Endothelial cell of umbilical vein (primary cell): ENCODE results near the gene BICD2. TPM values are rescaled to one million over a fixed set of nuclear protein-coding genes. Genes with fewer than 3 reads are reported as not detected.

Experiments used
- BruUV-seq: library from RNA; stranded (reverse); fragments of 400-500 nt; replicated peaks from 2 replicates; lab custom pipeline; 2021; lab: Mats Ljungman, UMichigan
- CTCF ChIA-PET: fragments of 300-600, 350-600 bp; sonication (Branson Sonifier 250); formaldehyde crosslinking; loops from one replicate; lab custom pipeline; 2021; ENCODE audit warnings: antibody characterized with exemption, inconsistent platforms; lab: Charles Lee
- POLR2A ChIA-PET: fragments of 300-600, 350-600 bp; sonication (Branson Sonifier 250); formaldehyde crosslinking; loops from one replicate; lab custom pipeline; 2021; ENCODE audit warnings: antibody characterized with exemption, inconsistent platforms; lab: Charles Lee
- DNase-seq: peaks from one replicate; pipeline ENCODE4 v3.0.0-alpha.2; 2011; ENCODE audit warnings: low read depth, low spot score
- FAIRE-seq: peaks from 2 replicates; lab custom pipeline; 2011; peaks lifted over from hg19 to GRCh38; lab: Jason Lieb, UNC
- H2AFZ ChIP-seq: 2 replicates; pipeline ENCODE4 v1.6.0; 2012; ENCODE audit warnings: low read depth, low read length, control low read depth, inconsistent platforms
- H3K27ac ChIP-seq: 2 replicates; pipeline ENCODE4 v1.5.1; 2011; ENCODE audit warnings: low read depth, mild to moderate bottlenecking, control low read depth, low read length, moderate library complexity; ENCODE audit not compliant: insufficient read depth
- H3K27me3 ChIP-seq, 2 experiments: 2 replicates each; pipeline versions ENCODE4 v1.6.0 to v1.6.1; 2011; ENCODE audit warnings: low read length in 2 of 2, mixed read lengths in 1 of 2; ENCODE audit not compliant: control insufficient read depth in 2 of 2, insufficient read depth in 2 of 2
- H3K36me3 ChIP-seq, 2 experiments: 2 replicates in 1 of 2; 3 replicates in 1 of 2; pipeline ENCODE4 v1.5.1; 2011; ENCODE audit warnings: low read length in 2 of 2, mild to moderate bottlenecking in 1 of 2, moderate library complexity in 1 of 2; ENCODE audit not compliant: control insufficient read depth in 2 of 2, insufficient read depth in 2 of 2; ENCODE audit errors: extremely low read depth in 1 of 2
- H3K4me1 ChIP-seq: 3 replicates; pipeline ENCODE4 v1.5.1; 2011; ENCODE audit warnings: mild to moderate bottlenecking, low read length; ENCODE audit not compliant: control insufficient read depth, insufficient read depth; ENCODE audit errors: extremely low read depth
- H3K4me2 ChIP-seq: 2 replicates; pipeline ENCODE4 v1.6.1; 2011; ENCODE audit warnings: low read length, control low read depth, mixed read lengths; ENCODE audit not compliant: insufficient read depth
- H3K4me3 ChIP-seq, 3 experiments: fragments of 200-600 bp in 1 of 3; sonication (generic), shearing (Covaris generic) in 1 of 3; replicated peaks in 1 of 3; 2 replicates each; pipeline ENCODE4 v1.5.1; 2011 to 2016; ENCODE audit warnings: control low read depth in 3 of 3, low read length in 3 of 3, mild to moderate bottlenecking in 2 of 3, inconsistent platforms in 1 of 3, low read depth in 1 of 3, moderate library complexity in 1 of 3; ENCODE audit not compliant: insufficient read depth in 1 of 3
- H3K79me2 ChIP-seq: 2 replicates; pipeline ENCODE4 v1.6.0; 2012; ENCODE audit warnings: low read length, inconsistent platforms; ENCODE audit not compliant: control insufficient read depth, insufficient read depth
- H3K9ac ChIP-seq: replicated peaks from 2 replicates; pipeline ENCODE3; 2011; ENCODE audit warnings: low read length, control low read depth; ENCODE audit not compliant: insufficient read depth; ENCODE audit errors: extremely low read depth
- H3K9me1 ChIP-seq: replicated peaks from 3 replicates; pipeline ENCODE4 v1.6.0; 2011; ENCODE audit warnings: mild to moderate bottlenecking, low read length; ENCODE audit not compliant: control insufficient read depth, insufficient read depth; ENCODE audit errors: extremely low read depth
- H3K9me3 ChIP-seq: replicated peaks from 2 replicates; pipeline ENCODE4 v1.5.1; 2012; ENCODE audit warnings: low read length, inconsistent platforms; ENCODE audit not compliant: control insufficient read depth, insufficient read depth
- H4K20me1 ChIP-seq: replicated peaks from 2 replicates; pipeline ENCODE3; 2011; ENCODE audit warnings: mild to moderate bottlenecking, low read length; ENCODE audit not compliant: control insufficient read depth, insufficient read depth; ENCODE audit errors: extremely low read depth
- CTCF ChIP-seq, 2 donors: IDR thresholded peaks; 1 replicate in 1 of 2; 2 replicates in 1 of 2; pipeline ENCODE4 v1.5.1; 2011; ENCODE audit warnings: low read length in 2 of 2, mild to moderate bottlenecking in 2 of 2, moderate library complexity in 2 of 2, control low read depth in 1 of 2, inconsistent platforms in 1 of 2, low read depth in 1 of 2; ENCODE audit not compliant: insufficient read depth in 1 of 2; ENCODE audit errors: extremely low read depth in 1 of 2
- EZH2 ChIP-seq: IDR thresholded peaks from 2 replicates; pipeline ENCODE4 v1.6.1; 2012; ENCODE audit warnings: borderline replicate concordance, low read depth, mild to moderate bottlenecking, moderate library complexity, low read length, inconsistent platforms; ENCODE audit not compliant: severe bottlenecking
- FOS ChIP-seq: IDR thresholded peaks from 2 replicates; pipeline ENCODE4 v1.6.1; 2011; ENCODE audit warnings: mild to moderate bottlenecking, low read length, moderate library complexity, borderline replicate concordance; ENCODE audit not compliant: insufficient read depth
- GATA2 ChIP-seq: IDR thresholded peaks from 2 replicates; pipeline ENCODE4 v1.7.0; 2011; ENCODE audit warnings: low read depth, mild to moderate bottlenecking, moderate library complexity, mixed read lengths, low read length; ENCODE audit not compliant: insufficient read length, insufficient read depth
- JUN ChIP-seq: IDR thresholded peaks from 2 replicates; pipeline ENCODE4 v1.6.1; 2011; ENCODE audit warnings: borderline replicate concordance, low read depth; ENCODE audit not compliant: insufficient read length, insufficient read depth
- MAX ChIP-seq: IDR thresholded peaks from 2 replicates; pipeline ENCODE4 v1.6.1; 2011; ENCODE audit not compliant: insufficient read depth, insufficient read length
- MYC ChIP-seq: IDR thresholded peaks from one replicate; pipeline ENCODE4 v1.6.1; 2011; ENCODE audit warnings: mild to moderate bottlenecking, low read depth, low read length
- POLR2A ChIP-seq: IDR thresholded peaks from 2 replicates; pipeline ENCODE4 v1.6.1; 2012; ENCODE audit warnings: low read depth, mild to moderate bottlenecking, control low read depth, low read length
- POLR2AphosphoS5 ChIP-seq: IDR thresholded peaks from 2 replicates; pipeline ENCODE4 v1.6.1; 2012; ENCODE audit warnings: low read depth, mild to moderate bottlenecking, control low read depth, low read length, moderate library complexity; ENCODE audit not compliant: insufficient read depth
- dilution Hi-C: fragments of 300-500 bp; cut with MboI; formaldehyde crosslinking; loops from one replicate; pipeline ENCODE4 v1.15.0; 2019; ENCODE audit warnings: low sequenced_read_pairs; ENCODE audit not compliant: extremely low pct_ligation_motif_present
- intact Hi-C: fragments of 100-400 bp; cut with micrococcal nuclease; formaldehyde crosslinking; loops from one replicate; pipeline ENCODE4 v1.10.0; 2022
- polyA plus RNA-seq, 4 experiments: library from polyadenylated mRNA; depleted of rRNA in 3 of 4; stranded (reverse) in 3 of 4; unstranded in 1 of 4; fragments of >200 nt; gene quantifications; 2 replicates each; pipeline versions ENCODE4 v1.2.1 to v1.2.3, GENCODE V29; 2011 to 2012; ENCODE audit warnings: missing spikeins in 1 of 4
- total RNA-seq: library from RNA; stranded (reverse); gene quantifications from 2 replicates; pipeline ENCODE4 v1.2.3, GENCODE V29; 2021

BICD2 gene
- total and polyA plus RNA-seq, 2 donors (not counting 3 experiments of a cell fraction or from before 2014, with no cell fraction given) = 14.3 to 39.3 TPM

- Histone ChIP-seq H3K27me3 (no peaks in the 10 kb centered on the region), H3K4me1 (peaks cover 12% of the 10 kb centered on the region), H3K9ac (no peak overlapping the region), H3K79me2 (no peaks in the 10 kb centered on the region), H3K4me2 (no peak overlapping the region), H3K9me3 (no peaks in the 10 kb centered on the region), H3K27ac (no peak overlapping the region), H4K20me1 (no peaks in the 10 kb centered on the region), H3K9me1 (no peaks in the 10 kb centered on the region), H3K4me3 (no peak overlapping the region), H2AFZ (no peak overlapping the region), H3K36me3 (no peaks in the 10 kb centered on the region)
- DNase-seq = no peak
- ChIA-PET POLR2A (no interaction called here), CTCF (no interaction called here)
- intact Hi-C loops = loop anchor here (10.0 kb wide), 1 partner anchor 410 kb away; the partner anchor contains the start of gene IARS1
- BruUV-seq = no TSS peak
- peak; percentile 50 for FAIRE-seq
- dilution Hi-C loops = no loop called here
- TF ChIP-seq MYC = no peak
- TF ChIP-seq POLR2AphosphoS5 = no peak
- TF ChIP-seq MAX = no peak
- no peak for TF ChIP-seq FOS
- no peak for TF ChIP-seq GATA2
- no peak for TF ChIP-seq CTCF (IDR thresholded peaks at IDR 0.05; ENCODE audit: extremely low read depth in 1 of 2, insufficient read depth in 1 of 2, low read depth in 1 of 2, low read length in 2 of 2)
- no peak for TF ChIP-seq JUN
- TF ChIP-seq POLR2A = no peak
- TF ChIP-seq EZH2 = no peak
Measured at GRCh38 chr9:92704528-92704927, 60.1 kb downstream of the BICD2 start.
